Stimulated activated CD4-positive, alpha-beta T cell treated with anti-CD3 and anti-CD28 coated beads, Interleukin-15, amount 100 ng/mL, for 48 hours (primary cell): Measurements from ENCODE around the gene ISM1.
A peak's percentile ranks its signal among the peaks of the same experiment; 100 is the strongest.

Experiments
- DNase-seq, 2 donors: peaks; one replicate each; pipeline ENCODE4 v3.0.0-alpha.2; 2020; ENCODE audit warnings: low read depth in 2 of 2

The ISM1 gene

DNA sequence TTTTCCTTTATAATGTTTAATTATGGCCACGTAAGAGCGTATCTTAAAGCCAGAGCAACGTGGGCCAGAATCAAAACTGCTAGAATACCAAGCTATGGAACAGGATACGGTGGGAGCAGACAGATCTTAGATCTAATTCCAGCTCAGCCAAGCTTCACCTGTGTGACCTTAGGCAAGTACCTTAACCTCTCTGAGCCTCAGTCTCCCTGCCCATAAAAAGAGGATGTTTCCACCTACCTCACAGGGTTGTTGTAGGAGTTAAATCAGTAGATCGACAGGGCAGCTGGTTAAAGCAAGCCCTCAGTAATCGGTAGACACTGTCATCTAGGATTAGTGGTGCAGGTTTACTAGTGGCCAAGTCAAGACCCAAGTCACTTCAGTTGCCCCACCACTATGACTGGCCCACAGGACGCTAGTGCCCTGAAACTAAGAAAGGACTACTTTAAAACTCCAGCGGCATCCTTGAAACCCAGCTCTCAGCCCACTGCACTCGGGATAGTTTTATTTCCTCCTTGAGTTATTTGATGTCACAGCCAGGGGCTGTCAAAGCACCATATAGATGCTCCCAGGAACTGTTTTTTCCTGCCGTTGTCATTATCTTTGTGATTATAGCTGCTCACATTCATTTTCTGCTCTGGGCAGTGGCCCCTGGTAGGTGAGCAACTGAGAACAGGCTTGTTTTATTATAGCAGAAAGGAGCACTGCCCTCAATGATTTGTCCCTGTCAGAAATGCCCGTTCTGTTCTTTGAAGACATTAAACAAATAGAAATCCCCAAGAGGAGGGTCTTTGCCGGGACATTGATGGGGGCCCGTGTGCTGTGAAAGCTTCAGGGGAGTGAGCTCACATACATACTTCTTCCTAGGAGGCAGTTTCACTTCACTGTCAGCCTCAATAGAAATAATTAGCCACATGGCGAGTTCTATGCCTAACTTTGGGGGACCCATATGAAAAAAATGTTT is 63.1 kb downstream of the ISM1 start:
- no peak for DNase-seq

DNA sequence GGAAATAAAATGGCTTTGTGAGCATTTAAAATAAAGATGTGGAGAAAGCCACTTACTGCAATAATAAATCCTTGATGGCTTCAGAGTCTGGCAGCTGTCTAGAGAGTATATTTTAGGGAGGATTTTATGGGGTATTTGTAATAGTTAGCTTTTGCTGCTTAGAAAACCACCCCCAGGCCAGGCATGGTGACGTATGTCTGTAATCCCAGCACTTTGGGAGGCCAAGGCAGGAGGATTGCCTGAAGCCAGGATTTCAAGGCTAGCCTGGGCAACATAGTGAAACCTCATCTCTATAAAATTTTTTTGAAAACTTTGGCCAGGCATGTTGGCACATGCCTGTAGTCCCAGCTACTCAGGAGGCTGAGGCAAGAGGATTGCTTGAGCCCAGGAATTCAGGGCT is 63.8 kb downstream of the ISM1 start:
- DNase-seq, result no peak

DNA sequence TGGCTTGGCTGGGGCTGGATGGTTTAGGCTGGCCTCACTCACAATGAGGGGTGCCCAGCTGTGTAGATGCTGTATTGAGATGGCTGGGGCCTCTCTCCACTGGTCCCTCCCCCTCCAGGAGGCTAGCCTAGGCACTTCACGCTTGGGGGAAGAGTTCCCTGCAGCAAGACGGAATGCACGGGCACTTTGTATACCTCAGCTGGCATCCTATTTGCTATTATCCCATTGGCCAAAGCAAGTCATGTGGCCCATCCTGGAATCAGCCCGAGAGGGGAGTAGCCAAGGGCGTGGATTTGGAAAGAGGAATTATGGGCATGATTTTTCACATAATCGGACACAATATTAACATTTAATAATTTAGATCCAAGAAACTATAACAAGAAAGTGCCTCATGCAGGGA is 64.3 kb downstream of the ISM1 start:
- DNase-seq, result no peak

DNA sequence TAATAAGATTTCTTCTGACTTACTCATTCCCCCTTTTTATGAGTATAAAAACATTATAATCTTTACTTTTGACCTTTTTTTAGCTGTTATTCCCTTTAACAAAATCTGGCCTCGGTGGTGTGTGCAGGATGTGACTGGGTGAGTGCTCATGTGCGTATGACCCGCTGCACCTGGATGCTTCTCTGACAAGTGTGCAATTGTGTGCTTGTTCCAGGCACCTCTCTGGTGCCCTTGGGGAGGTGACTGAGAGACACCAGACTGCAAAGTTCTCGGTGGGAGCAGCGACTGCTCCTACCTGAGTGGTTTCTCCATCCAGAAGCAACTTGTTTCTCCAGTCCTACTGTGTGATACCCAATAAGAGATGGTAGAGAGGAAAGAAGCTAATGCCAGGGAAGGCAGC is 65.0 kb downstream of the ISM1 start:
- no peak for DNase-seq

DNA sequence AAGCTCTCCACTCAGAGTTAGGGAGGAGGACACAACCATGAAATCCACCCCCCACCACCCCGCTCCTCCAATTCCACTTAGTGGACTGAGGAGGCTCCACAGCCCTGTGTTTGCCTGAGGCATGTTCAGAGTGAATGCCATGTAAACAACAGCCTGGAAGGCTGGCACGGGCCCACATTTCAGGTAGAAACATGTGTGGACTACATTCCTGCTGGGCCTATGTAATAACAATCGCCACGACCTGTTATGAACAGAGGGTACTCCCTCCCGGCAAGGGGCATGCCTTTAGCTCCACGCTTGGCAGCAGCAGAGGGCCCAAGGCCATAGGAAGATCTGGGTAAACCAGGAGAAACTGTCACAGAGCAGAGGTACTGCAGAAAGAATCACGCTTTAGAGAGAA is 65.5 kb downstream of the ISM1 start:
- DNase-seq, result no peak

DNA sequence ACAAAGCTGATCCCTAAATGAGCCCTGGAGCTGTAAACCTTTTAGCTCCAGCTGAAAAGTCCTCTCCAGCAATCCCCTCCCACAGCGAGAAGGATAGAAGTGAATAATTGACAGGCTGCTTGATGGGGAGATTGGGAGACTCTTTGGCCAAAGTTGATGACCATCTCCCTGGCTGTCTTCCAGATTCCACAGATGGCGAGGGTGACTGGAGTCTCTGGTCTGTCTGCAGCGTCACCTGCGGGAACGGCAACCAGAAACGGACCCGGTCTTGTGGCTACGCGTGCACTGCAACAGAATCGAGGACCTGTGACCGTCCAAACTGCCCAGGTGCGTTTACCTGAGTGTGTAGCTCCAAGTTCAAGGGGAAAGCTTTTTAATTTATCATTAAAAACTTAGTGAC is 67.3 kb downstream of the ISM1 start:
- no peak for DNase-seq

DNA sequence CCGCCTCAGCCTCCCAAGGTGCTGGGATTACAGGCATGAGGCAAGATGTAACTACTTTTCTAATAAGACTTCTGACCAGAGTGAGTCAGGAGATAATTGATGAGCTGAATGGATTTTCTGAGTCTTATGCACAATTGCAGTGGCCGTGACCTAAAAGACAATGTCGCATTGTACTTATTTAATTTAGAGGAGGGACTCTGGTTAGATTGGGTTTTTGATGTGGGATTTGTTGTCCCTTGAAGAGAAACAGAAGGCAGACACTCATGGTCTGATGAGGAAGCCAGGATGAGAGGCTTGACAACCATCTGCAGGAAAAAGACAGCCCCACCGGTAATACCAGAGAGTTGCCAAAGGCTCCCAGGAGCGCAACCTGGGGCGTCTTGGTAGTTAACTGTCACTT is 68.0 kb downstream of the ISM1 start:
- DNase-seq, result no peak

DNA sequence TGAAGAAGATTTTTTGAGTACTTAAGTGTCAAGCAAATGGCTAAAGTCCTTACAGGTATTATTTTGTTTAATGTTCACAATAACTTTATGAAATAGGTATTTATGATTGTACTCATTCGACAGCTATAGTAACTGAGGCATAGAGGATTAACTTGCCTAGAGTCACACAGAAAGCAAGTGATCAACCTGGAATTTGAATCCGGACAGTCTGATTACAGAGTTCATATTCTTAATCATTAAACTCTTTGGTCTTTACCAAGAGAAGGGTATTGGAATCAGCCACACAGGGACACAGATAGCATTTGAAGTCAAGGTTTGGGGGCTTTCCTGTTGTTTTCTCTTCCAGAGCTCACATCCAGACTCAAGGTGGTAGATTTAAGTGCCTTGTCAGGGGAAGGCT is 69.7 kb downstream of the ISM1 start:
- no peak for DNase-seq

DNA sequence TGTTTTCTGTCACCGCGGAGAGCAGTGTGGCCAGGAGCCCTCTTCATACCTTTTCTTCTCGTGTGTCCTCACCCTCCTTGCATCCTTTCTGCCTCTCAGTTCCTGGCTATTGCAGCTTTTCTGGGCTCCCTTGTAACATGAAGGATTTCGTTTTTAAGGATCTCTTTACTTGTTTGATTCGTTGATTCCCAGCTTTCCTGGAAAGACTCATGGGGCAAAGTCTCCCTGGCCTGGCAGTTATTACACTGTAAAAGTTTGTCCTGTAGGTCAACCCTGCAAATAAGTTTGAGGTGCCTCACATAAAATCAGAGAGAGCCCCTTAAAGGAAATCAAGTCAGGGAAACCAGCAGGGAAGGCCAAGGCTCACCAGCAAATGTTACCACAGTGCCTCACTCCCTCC is 70.1 kb downstream of the ISM1 start:
- DNase-seq, result no peak

DNA sequence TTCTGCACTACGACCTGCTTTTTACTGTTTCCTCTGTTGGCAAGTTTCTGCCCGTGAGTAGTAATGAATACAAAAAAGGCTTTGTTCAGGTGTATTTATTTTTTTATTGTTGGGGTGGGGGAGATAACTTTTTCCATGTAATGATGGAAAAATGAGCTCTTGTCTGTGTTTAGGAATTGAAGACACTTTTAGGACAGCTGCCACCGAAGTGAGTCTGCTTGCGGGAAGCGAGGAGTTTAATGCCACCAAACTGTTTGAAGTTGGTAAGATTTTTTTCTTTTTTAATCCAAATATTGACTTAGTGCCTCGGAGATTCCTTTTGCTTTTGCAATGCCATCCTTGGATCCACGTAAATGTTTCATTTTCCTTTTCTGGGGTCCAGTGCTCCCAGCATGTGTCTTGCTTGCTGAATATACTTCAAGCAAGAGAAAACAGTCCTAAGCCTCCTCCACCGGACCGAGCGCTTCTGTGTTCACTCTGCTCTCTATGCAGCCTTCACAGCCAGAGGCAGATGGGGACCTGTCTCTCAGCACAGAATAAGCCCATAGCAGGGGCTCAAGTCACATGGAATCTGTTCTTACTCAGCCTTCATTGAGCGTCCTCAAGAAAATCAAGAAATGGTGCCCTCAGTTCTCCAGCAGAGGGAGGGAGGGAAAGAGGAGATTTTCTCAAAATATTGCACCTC is 71.3 kb downstream of the ISM1 start:
- DNase-seq, result no peak

DNA sequence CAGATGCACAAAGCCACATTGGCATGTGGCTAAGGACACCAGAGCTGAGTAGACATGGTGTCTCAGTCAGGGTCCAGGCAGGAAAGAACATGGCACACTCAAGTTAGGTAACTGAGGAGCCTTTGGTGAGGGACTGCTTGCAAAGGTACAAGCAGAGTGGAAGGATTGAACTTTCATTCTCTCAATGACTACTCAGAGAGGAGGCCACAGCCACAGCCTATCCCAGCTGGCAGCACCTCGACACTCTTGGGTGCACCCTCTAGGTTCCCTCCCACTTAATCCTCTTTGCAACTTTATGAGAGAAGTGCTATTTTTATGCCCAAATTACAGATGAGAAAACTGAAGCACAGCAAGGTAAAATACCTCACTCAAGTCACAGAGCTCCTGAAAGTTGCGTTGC is 73.4 kb downstream of the ISM1 start:
- DNase-seq, result no peak

DNA sequence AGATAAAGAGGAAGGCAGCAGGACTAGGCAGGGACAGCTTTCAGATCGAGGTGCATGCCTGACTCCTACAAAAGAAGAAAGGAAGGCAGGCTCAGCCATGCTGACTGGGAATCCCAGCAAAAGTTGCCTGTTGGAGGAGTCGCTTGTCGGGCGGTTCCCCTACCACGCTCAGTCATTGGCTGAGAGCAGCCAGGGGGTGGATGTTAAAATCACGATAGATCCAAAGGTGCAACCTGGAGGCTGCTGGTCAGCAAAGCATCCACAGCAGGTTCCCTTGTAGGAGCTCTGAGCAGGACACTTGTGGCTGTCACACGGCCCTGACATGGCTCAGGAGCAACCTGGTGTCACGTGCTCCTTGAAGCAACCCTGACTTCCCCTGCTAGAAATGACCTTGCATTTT is 74.6 kb downstream of the ISM1 start:
- no peak for DNase-seq

DNA sequence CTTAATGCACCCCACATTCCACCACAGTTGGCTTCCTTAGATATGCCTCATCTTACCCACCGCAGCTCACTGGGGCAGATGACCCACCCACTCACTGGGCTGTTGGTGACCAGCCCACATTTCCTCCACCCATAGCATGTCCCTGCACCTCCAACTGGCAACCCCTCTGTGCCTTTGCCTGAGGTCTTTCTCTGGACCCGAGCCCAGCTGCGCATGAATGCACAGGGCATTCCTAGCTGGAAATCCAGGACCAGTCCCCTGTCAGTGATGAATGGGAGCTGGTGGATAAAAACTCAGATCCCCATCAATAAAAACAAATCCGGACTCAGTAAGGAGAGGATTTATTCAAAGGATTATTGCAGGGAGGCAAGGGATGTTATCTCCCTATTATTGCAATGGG is 75.0 kb downstream of the ISM1 start:
- DNase-seq, result no peak

DNA sequence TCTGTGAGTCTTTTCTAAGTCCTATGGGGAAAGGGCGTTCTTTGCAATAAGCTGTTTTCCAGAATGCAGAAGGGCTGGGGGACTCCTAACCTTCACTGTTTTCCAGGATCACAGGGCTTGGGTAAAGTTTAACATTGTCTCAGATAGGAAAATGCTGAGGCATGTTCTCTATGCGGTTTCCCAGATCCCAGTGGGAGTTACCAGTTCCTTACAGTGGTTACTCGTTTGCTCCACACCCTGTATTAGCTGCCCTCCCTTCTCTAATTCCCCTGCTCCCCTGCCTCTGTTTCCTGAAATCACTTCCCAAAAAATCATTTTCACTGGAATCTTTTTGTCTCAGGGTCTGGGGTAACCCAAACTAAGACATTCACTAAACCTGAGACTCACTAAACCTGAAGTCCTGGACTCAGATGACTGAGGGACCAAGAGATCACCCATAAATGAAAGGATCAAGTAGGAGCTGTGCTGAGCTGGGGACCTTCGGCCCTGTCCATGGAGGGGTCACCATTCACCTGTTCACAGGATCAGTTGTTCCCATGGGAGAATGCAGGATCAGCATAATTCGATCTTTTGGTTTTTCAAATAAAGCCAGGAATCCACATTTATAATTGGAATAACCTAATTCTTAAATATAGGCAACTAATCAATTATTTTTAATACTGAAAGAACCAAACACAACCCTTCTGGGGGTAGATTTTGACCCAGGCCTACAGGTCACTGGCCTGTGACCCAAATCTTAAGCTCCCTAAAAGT is 76.2 kb downstream of the ISM1 start:
- DNase-seq, result no peak

DNA sequence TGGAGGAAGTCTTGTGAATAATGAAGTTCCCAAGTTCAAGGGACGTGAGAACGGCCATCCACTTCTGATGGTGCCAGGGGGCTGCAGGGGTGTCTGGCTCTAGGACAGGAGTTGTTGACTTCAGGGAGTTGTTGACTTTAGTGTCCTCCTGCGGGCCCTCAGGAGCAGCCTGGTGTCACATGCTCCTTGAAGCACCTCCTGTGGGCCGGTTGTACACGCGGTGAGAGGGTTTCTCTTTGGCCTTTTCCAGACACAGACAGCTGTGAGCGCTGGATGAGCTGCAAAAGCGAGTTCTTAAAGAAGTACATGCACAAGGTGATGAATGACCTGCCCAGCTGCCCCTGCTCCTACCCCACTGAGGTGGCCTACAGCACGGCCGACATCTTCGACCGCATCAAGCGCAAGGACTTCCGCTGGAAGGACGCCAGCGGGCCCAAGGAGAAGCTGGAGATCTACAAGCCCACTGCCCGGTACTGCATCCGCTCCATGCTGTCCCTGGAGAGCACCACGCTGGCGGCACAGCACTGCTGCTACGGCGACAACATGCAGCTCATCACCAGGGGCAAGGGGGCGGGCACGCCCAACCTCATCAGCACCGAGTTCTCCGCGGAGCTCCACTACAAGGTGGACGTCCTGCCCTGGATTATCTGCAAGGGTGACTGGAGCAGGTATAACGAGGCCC is 77.8 kb downstream of the ISM1 start:
- DNase-seq, result no peak

DNA sequence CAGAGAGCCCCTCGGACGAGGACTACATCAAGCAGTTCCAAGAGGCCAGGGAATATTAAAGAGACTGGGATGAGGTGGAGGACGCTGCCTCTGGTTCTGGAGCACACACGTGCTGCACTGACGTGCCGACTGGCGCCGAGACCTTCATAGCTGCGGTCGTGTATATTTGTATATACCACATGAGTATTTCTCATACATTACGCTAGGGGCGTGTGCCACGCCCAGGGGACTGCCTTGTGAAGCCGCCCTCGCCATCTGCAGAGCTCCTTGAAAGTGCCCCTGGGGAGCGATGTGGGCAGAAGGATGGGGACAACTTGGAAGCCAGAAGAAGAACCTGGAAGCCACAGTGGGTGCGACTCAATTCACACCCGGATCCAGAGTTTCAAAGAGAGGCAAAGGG is 78.3 kb downstream of the ISM1 start:
- no peak for DNase-seq

DNA sequence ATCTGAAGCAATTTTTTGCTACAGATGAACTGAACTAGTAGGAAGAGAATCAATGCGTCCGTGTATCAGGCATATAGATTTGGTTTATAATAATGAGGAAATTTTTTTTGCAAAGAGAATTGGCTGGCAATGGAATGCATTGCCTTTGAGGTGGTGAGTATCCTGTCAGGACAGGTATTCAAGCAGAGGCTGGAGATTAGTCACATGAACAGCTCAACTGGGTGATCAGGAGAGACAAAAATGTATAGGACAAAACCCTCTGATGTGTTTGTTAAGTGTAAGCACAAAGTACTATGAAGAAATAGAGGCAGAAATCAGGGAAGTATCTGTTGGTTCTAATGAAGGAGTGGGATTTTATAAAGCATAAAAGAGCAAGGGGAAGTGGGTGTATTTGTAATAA is 80.5 kb downstream of the ISM1 start:
- no peak for DNase-seq

DNA sequence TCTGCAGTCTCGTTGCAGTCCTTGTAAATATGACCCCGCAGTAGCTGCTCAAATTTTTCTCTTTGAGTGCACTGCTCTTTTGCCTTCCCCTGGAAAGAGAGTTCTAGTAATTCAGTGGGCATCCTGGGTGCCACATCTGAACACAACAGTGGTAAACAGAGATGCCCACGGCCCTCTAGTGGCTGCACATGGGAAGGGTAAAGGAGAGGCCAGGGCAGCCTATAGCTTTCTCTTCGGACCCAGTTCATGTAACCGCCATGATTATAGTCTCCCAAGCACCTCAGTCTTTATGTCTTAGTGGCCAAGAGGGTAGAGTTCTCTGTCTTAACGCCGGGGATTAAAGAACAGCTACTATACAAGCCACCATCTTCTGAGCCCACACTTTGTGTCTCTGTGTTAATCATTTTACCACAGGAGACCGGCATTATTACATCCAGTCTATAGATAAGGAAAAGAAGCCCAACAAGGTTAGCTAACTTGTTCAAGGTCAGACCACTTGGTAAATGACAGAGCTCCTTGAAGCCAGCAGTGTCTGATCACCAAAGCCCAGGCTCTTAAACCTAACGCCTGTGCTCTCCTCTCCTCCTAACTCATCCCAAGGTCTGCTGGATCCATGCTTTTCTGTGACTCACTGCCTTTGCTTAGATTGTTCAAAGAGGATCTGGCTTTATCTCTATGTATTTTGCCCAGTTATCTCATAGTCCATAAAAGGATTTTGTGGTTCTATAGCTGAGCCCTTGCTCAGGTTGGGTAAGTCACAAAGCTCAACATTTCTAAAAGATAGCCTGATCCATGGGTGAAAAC is 81.8 kb downstream of the ISM1 start:
- DNase-seq, result peak in 1 of 2 donors; percentile 29

DNA sequence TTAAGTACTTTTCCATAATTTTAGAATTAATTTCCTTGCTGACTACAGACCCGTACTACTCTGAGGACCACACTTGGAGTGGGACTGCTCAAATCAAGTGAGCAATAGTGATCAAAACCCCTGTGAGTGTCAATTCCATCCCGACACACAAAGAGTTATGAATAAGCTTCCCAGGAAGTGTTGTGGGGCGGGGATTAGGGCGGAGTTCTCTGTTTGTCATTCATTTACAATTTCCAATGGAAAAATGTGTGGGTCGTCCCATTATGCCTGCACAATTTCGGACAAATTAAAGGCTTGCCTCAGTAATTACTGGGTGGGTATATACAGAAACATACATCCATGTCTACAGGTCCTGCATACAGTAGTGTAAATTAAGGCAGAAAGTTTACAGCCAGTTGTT is 84.2 kb downstream of the ISM1 start:
- no peak for DNase-seq

DNA sequence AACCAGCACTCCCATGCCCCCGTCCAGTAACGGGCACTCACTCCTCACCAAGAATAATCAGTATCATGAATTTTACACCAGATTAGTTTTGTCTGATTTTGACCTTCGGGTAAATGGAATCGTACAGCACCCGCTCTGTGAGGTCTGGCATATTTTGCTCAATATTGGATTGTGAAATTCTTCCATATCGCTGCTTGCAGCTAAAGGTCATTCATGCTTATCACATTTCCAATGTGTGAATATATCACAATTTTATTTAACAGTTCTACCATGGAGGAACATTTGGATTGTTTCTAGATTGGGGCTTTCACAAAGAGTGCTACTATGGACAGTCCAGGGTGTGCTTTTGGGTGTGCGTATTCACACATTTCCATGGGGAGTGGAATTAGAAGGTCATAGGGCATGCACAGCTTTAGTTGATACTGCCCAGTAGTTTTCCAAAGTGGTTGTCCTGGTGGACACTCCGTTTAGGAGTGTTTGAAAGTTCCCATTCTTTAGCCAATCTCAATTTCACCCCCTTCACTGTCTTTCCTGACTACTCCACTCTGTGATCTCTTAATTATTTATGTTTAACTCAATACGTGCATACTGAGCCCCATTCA is 86.6 kb downstream of the ISM1 start:
- DNase-seq, result no peak

DNA sequence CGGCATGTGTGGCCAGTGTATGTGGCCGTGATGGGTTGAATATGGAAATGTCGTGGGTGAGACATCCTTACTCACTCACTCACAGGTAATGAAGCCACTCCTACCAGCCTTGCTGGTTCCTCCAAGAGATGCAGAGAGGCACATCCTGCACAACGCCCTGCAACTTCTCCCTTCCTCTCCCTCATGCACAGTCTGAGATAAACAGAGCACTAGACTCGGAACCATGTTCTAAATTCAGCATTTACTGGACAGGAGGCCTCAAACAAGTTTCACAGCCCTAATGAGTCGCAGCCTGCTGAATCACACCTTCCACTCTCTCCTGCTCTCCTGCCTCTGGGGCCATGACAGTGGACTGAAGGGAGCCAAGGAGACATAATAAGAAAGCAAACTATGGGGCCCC is 91.2 kb downstream of the ISM1 start:
- no peak for DNase-seq
